Activated CD8-positive, alpha-beta memory T cell treated with anti-CD3 and anti-CD28 coated beads for 48 hours (primary cell): ENCODE results near the gene SLC2A4RG.

Source experiments
- DNase-seq, 3 experiments: peaks; one replicate each; pipeline ENCODE4 v3.0.0-alpha.2; 2020; ENCODE audit warnings: low read depth in 2 of 3, low spot score in 2 of 3

SLC2A4RG gene

DNA sequence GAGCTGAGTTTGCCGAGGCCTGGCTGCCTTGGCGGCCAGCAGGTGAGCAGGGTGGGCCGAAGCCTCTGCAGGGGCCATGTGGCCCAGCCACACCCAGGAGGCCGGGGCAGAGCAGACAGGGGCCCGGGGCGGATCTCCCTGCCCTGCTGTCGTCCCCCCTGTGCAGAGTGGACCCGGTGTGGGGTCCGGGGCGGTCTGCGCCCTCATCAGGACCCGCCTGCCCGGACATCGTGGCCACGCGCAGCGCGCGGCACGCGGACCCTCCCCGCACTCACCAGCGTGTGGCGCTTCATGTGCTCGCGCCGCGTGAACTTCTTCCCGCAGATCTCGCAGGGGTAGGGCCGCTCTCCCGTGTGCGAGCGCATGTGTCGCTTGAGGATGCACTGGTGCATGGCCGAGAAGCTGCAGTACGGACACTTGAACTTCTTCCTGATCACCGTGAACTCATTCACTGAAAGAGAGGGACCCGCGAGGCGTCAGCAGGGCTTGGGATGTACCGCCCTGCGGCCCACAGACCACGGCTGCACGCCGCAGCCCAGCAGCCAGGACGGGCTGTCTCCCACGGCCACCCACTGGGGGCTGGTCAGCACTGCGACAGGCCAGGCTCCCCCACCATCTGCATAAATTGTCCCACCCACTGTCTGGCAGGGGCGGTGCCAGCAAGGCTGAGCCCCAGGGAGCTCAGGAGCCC lies 13.0 kb downstream of the SLC2A4RG start:
- no peak for DNase-seq

DNA sequence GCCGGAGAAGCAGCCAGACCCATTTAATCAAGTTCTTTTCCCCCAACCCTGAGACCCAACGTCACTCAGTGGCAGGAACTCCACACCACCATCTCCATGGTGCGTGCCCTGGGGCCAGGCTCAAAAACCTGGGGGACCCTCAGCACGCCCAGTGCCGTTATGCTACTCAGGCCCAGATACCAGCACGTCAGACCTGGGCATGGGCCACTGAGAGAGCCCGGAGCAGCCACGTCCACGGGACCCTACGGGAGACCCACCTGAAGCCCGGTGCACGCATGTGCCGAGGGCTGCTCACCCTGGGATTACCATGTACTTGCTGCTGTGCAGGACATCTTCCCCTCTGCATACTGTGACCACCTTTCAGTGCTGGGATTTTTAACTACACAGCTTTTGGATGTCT lies 13.8 kb downstream of the SLC2A4RG start:
- DNase-seq = no peak

DNA sequence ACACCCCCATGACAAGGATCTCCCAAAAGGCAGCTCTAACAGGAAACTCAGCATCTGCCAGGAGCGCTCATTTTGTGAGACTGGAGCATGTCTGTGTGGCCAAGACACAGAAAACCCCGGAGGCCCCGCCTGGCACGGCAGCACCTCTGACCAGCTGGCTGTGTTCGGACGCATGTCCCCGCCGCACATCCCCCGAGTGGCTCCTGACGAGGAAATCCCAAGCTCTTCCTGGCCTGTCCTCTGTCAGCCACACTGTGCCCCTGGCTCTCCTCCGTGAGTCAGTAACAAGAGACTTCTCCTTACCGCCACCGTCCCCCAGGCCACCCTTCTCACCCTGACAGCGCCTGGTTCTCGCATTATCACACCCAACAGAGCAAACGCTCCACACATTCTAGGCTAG lies 14.4 kb downstream of the SLC2A4RG start:
- no peak for DNase-seq

DNA sequence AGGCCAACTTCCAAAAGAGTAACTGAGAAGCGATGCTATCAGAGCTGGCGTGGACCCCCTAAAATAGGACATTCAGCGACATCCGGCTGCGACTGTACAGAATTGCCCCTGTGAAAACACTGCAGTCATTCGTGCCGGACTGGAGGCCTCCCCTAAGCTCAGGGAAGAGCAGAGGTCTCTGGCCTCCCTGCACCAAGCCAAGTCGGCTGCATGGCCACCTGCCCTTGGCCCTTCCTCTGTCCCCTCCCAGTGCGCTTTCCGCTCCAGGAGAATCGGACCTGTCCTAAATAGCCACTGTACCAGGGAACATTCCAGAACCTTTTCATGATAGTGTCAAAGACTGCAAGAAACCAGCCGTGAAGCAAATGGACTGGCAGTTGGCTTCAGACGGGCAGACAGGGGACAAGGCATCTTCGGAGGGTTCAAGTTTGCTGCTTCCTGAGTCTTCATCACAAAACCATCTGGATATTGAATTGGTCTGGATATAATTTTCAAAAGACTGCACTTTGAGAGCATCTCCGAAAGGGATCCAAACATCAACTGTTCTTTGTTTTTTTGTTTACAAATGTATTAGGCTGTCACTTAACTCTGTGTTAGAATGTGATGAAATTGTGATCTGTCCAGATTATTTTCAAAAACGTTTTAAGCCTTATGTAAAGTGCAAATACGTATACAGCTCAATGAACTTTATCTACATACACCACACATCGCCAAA lies 16.5 kb downstream of the SLC2A4RG start:
- no peak for DNase-seq

DNA sequence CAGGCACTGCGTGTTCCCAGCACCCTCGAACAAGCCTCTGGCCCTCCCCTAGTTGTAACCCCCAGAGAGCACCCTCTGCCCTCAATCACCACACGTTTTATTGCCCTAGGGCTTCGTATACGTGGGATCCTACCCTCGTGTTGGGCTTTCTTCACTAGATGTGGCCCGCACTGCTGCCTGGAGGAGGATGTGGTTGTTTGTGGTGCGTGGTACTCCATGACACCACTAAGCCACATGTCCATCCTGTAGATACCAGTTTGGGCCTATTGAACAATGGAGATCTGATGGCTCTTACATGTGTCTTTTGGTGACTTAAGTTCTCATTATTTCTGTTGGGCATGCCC lies 17.0 kb downstream of the SLC2A4RG start:
- no peak for DNase-seq

DNA sequence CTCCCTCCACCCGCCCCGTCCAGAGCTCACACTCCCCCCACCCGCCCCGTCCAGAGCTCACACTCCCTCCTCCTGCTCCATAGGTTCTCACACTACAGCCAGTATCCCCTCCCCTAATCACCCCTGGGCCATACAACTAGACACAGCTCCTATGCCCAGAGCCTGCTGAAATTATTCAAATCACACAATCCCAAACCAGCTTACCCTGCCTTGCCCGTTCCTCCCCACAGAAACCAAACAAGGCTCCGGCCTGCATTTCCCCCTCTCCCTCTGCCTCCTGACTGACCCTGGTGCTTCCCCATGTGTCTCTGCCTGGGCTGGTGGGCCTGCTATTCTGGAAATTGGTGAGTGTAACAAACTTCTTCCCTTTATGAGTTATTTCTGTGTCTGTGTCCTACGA lies 18.6 kb downstream of the SLC2A4RG start:
- DNase-seq = no peak

DNA sequence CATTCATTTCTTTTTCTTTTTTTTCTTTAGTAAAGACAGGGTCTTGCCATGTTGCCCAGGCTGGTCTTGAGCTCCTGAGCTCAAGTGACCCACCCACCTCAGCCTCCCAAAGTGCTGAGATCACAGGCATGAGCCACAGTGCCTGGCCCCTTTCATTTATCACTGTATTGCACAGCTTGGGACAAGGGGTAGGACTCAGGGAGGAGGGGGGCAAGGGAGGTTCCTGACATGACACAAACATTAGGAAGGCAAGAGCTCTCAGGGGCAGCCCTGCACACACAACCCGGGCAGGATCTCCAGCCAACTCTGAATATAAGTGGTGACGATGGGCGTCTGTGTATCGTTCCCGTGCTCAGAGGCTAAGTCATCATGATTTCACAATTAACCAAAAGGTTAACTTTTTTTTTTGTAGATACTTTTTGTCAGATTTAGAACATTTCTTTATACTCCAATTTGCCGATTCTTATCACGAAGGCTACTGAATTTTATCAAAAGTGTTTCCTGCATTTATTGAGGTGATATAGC lies 19.9 kb downstream of the SLC2A4RG start:
- no peak for DNase-seq

DNA sequence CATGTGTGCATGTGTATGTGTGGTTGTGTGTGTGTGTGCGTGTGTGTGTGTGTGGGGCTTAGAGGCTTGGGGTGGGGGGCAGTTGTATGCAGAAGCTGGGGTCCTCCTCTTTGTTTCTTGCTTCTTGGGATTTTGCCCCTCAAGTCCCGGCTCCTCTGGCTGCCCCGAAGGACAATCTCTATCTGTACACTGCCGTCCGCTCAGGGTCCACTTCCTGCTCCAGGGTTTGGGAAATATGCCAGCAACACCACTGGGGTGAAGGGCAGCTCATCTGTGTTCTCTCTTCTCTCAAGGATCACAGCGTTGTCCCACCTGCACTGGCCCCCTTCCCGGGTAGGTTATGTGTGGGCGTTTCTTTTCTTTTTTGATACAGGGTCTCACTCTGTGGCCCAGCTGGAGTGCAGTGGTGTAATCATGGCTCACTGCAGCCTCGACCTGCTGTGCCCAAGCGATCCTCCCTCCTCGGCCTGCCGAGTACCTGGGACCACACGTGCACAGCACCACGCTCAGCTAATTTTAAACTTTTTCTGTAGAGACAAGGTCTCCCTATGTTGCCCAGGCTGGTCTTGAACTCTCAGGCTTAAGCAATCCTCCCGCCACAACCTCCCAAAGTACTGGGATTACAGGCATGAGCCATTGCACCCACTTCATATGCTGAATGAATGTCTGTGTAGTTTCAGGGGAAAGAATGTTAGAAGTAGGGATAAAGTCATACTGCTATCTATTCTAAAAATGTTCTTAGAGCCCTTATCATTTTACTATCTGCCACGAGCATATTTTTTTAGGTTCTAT lies 25.7 kb downstream of the SLC2A4RG start:
- DNase-seq = no peak

DNA sequence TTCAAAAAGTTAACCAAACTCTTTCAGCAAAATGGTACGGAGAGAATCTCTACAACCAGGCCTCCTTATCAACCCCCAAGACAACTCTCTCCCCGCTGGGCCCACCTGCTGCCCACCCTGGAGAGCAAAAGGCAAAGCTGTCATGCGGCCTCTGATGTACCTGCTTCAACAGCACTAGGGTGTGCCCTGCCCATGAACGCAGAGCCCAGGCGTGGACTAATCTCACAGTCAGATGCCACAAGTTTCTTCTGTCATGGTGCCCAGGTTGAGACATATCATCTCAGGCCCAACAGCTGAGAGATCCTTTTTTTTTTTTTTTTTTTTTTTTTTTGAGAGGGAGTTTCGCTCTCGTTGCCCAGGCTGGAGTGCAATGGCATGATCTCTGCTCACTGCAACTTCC lies 26.3 kb downstream of the SLC2A4RG start:
- DNase-seq = no peak

DNA sequence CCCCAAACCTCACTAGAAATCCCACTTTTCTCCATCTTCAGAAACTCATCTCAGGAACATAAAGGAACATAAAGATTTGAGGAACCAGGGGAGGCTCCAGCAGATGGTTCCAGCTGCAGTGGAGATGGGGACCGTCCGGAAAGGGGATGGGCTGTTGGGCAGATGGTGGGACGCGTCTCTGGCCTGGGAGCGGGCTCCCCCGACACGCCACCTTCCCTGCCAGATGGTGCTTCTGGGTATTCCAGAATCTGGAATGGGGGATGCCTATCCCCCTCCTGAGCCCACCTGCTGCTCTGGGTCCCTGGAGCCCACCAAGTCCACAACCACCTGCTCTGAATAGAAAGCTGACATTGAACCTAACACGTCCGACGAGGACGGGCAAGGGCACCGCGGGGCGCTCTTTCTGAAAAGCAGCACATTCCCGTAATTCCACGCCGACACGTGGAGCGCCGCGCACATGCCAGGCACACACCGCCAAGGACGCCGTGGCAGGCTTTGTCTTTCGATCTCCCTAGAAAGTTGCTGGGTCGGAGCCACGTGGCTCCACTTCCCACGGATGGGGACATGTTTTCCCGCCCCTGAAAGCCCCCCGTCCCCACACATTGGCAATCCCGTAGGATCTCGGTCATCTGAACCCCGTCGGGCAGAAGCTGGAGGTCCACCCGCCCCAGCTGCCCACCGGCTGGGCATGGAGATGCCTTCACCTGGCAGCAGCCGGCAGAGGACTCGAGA lies 27.3 kb downstream of the SLC2A4RG start:
- DNase-seq = no peak

DNA sequence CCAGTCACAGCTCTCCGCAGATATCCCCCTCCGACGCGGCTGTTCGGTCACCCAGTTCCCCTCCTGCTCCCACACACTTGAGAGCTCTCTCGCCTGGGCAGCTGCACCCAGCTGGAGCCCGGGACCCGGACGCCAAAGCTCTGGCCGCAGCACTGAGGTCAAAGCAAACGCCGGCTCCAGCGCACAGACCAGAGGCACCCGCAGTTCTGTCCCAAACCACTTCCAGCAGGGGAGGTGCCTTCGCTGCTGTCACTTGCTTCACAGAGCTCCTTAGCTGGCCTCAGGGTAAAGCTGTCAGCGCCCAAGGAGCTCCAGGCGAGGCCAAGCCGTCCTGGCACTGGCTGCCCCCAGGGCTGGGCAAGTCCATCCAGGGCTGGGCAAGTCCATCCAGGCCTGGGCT lies 27.9 kb downstream of the SLC2A4RG start:
- no peak for DNase-seq

DNA sequence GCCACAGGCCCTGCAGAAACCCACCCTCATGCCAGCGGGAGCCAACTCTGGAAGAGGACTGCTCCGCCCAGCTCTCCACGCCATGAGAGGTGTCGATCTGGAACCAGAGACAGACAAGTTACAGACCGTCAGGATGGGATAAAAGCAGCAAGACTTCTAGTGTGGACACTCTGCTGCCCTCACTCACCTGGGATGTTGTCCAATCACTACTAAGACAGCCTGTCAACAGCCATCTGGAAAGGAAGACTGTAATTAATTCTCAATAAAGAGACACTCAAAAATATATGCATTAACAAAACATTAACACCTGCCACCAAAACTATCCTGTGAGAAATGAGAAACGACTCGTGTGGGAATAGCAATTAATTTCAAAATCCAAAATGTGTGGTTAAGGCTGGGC lies 28.3 kb downstream of the SLC2A4RG start:
- no peak for DNase-seq

DNA sequence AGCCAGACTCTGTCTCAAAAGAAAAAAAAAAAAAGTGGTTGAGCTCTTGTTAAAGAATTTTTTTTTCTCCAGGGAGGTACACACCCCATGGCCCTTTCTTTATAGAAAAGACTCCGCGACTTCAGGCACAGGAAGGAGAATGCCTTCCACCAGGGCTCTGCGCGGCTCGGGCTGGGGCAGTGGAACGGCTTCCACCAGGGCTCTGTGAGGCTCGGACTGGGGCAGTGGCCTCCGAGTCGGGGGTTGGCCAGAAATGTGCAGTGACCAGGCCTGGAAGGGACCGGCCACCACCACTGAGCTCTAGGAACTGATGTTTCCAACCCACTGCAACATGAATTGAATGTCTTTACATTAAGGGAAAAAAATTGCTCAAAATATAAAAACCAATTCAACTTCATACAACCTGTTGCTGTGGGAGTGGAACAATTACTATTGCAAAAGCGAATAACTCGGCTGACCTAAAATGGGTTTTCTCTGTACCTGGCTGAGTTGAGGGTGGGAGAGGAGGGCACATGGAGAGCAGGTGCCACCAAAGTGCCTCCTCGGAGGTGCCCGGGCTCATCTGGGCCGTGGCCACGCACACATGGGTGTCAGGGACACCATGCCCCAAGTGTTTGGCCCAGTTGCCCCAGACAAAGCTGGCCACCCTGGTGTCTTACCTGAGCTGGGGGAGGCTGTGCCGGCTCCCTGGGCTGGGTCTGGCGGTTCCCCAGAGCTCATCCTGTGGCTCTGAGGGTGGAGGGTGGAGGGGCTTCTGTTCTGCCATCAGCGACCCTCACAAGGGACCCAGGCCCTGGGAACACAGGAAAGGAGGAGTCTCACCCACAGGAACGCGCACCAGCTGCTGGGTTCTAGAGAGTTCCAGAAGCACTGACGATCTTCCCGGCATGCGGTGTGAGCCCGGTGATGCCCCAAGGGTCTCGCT lies 29.3 kb downstream of the SLC2A4RG start:
- DNase-seq = no peak

DNA sequence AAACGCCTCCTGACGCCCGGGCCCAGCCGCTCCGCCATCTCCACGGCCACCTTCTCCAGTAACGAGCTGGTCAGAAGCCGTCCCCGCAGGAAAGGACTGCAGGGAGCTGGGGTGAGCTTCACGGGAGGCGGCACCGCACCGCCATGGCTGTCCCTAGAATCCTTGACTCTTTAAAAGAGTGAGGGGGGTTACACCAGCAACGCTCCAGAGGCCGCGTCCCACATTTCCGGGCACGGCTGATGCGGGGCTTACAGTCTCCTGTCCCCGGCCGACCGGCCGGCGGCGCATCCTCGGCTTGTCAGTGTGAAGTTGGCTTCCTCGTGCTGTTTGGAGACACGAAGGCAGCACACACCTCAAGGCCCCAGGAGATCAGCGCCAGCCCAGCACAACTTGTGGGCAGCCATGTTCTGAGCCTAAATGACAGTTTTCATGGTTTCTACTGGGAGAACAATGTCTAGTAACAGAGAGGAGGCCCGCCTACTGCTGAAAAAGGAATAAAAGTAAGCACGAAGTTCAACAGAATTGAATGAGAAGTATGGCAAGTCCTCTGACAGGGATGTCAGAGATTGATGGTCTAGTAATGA lies 30.4 kb downstream of the SLC2A4RG start:
- no peak for DNase-seq

DNA sequence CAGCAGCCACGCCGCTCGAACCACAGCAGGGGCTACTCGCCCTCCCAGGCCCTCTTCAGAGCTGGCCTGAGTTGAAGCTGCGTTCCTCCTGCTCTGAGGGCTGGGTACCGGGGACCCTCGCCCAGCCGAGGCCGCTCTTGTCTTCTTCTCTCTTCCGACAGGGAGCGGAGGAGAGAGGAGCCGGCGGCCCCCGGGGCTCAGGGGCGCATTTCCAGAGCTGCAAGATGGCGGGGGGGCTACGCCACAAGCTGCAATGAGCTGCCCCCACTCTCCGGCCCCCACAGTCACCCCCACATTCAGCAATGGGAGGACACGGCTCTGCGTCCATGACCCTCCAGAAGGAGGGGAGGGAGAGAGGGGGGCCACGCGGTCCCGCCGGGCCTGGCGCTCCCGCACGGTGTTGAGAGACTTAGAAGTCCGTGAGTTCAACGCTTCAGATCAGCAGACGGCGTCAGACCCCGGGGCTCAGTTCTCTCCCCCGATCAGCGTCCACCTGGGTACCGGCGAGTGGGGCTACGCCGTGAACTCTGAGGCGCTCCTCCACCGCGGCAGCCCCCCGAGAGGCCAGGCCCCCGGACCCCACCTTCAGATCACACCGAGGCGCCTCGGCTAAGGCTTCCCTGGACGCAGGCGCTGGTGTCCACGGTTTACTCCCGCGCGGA lies 31.6 kb downstream of the SLC2A4RG start:
- DNase-seq = no peak

DNA sequence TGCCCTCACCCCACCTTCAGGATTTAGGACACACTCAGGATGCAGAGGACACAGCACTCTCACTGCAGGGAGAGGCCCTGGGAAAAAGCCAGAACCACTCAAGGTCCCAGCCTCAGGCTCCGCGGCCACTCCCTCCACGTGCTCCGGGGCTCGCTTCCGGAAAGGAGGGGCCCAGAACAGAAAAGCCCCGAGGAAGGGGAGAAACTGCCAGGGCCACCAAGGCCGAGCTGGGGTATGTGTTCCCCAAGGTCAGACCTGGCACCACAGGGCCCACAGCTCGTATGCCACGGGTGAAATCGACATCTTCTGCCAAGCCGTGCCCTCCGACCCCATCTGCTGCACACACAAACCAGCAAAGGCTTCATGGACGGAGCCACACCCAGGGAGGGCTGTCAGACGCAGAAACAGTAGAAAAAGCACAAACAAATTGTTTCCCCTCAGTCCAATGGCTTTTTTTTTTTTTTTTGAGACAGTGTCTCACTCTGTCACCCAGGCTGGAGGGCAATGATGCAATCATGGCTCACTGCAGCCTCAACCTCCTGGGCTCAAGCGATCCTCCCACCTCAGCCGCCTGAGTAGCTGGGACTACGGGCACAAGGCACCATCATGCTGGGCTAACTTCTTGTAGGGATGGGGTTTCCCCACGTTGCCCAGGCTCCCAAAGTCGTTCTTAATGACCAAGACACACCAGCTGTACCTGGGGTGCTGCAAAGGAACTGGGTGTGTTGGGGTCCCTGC lies 33.4 kb downstream of the SLC2A4RG start:
- no peak for DNase-seq

DNA sequence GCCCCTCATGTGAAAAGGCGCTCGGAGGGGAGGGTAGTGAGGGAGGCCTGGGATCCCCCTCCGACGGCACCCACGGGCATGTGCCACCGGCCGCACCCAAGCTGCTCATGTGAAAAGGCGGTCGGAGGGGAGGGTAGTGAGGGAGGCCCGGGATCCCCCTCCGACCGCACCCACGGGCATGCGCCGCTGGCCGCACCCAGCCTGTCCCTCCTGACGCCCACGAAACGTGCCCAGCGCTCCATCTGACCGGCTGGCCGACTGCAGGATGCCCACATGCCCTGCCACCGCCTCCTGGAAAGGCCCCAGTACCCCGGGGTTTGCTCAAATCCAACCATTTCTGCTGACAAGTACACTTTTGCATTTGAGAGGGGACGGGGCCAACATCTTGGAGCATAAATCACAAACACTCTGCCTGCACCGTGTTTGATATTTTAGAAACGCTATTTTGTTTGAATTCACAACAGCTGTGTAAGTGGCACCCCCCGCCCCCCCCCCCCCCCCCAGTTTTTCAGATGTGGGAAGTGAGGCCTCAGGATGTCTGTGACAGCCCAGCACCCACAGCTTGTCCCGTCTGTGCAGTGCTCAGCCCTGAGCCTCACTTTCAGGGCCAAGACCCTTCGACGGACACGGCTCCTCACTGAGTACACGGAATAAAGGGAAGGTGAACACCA lies 34.1 kb downstream of the SLC2A4RG start:
- no peak for DNase-seq

DNA sequence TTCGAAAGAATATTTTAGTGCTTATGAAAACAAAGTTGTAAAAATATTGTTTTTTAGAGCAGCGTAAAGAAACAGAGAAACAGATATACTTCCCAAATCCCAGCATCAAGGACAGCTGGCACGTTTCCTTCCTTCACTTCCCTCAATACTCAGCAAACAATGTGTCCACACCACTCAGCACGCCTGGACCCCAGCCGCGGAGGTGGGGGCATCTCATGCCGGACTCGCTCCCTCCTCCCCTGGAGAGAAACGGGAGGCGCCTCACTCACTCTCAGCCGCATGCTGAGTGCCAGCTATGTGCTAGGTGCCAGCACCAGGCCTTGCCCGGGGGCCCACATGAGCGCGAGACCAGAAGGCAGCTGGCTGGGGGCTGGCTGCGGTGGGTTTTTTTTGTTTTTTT lies 34.7 kb downstream of the SLC2A4RG start:
- no peak for DNase-seq
